HEK293T (cell line): Measurements from ENCODE around the gene FOXB1.
A peak's percentile ranks its signal among the peaks of the same experiment; 100 is the strongest.

Experiments used
- CTCF ChIA-PET: fragments of 350-600 bp; formaldehyde crosslinking; extraction: SDS; loops from one replicate; lab custom pipeline; 2021; ENCODE audit warnings: antibody characterized with exemption, inconsistent platforms; lab: Yijun Ruan, JAX
- POLR2A ChIA-PET: fragments of 350-600 bp; formaldehyde crosslinking; extraction: SDS; loops from one replicate; lab custom pipeline; 2020; ENCODE audit warnings: antibody characterized with exemption, inconsistent platforms; lab: Yijun Ruan, JAX
- DNase-seq: peaks from one replicate; pipeline ENCODE4 v3.0.0; 2012; ENCODE audit warnings: mixed read lengths; ENCODE audit errors: extremely low spot score
- BHLHE40 ChIP-seq: fragments of 450-650 bp; IDR thresholded peaks from 2 replicates; pipeline ENCODE4 v1.6.1; 2016; ENCODE audit warnings: mild to moderate bottlenecking, moderate library complexity, borderline replicate concordance
- CTBP1 ChIP-seq: fragments of 450-650 bp; IDR thresholded peaks from 2 replicates; pipeline ENCODE4 v1.6.1; 2016; ENCODE audit warnings: borderline replicate concordance
- ELF4 ChIP-seq: fragments of 450-650 bp; IDR thresholded peaks from 2 replicates; pipeline ENCODE4 v1.6.1; 2017; ENCODE audit warnings: antibody characterized with exemption
- FOXA1 ChIP-seq: fragments of 450-650 bp; IDR thresholded peaks from 2 replicates; pipeline ENCODE4 v1.6.1; 2016; ENCODE audit warnings: mild to moderate bottlenecking
- FOXK2 ChIP-seq: fragments of 450-650 bp; IDR thresholded peaks from 2 replicates; pipeline ENCODE4 v1.6.1; 2016; ENCODE audit warnings: mild to moderate bottlenecking
- FOXM1 ChIP-seq: fragments of 450-650 bp; IDR thresholded peaks from 2 replicates; pipeline ENCODE4 v1.6.1; 2017; ENCODE audit warnings: mild to moderate bottlenecking, borderline replicate concordance
- HDGF ChIP-seq: fragments of 450-650 bp; IDR thresholded peaks from 2 replicates; pipeline ENCODE4 v1.6.1; 2017; ENCODE audit warnings: antibody characterized with exemption, borderline replicate concordance
- L3MBTL2 ChIP-seq: fragments of 450-650 bp; conservative IDR thresholded peaks from 2 replicates; pipeline ENCODE4 v1.6.1; 2016; ENCODE audit warnings: mild to moderate bottlenecking
- LEF1 ChIP-seq: fragments of 450-650 bp; IDR thresholded peaks from 2 replicates; pipeline ENCODE4 v1.6.1; 2017; ENCODE audit warnings: mild to moderate bottlenecking, borderline replicate concordance
- NFRKB ChIP-seq: fragments of 450-650 bp; IDR thresholded peaks from 2 replicates; pipeline ENCODE4 v1.6.1; 2016; ENCODE audit warnings: mild to moderate bottlenecking, moderate library complexity
- PKNOX1 ChIP-seq: fragments of 450-650 bp; IDR thresholded peaks from 2 replicates; pipeline ENCODE4 v1.6.1; 2016
- SP1 ChIP-seq: fragments of 450-650 bp; IDR thresholded peaks from 2 replicates; pipeline ENCODE4 v1.6.1; 2017
- SUZ12 ChIP-seq: fragments of 450-650 bp; IDR thresholded peaks from 2 replicates; pipeline ENCODE4 v1.6.1; 2016; ENCODE audit warnings: mild to moderate bottlenecking
- TARDBP ChIP-seq: fragments of 450-650 bp; IDR thresholded peaks from 2 replicates; pipeline ENCODE4 v1.6.1; 2016
- ZNF384 ChIP-seq: fragments of 450-650 bp; IDR thresholded peaks from 2 replicates; pipeline ENCODE4 v1.6.1; 2016

The FOXB1 gene

GRCh38 chr15:59997070-59997701 lies 6.9 kb upstream of the FOXB1 start:
- TF ChIP-seq BHLHE40 (no peak), TARDBP (no peak), FOXK2 (no peak), L3MBTL2 (peak; percentile 42; the same call in 1 of the 2 replicates), ELF4 (no peak)
- DNase-seq = peak; percentile 37
- POLR2A ChIA-PET = no interaction called here
- CTCF ChIA-PET = interaction anchor here (0.5 to 0.7 kb wide), 3 partner anchors 119 to 302 kb away, joined by 3 to 4 read pairs (median 3); no protein-coding TSS in a partner anchor

GRCh38 chr15:59998305-59998949 lies 5.7 kb upstream of the FOXB1 start:
- no peak for DNase-seq
- ChIA-PET CTCF (interaction anchor here (0.7 kb wide), 1 partner anchor 118 kb away, joined by 4 read pairs; no protein-coding TSS in a partner anchor), POLR2A (no interaction called here)
- no peak for TF ChIP-seq ZNF384
- no peak for TF ChIP-seq PKNOX1
- TF ChIP-seq CTBP1 = no peak
- TF ChIP-seq FOXM1 = no peak
- TF ChIP-seq SP1 = no peak
- no peak for TF ChIP-seq ELF4
- no peak for TF ChIP-seq TARDBP
- no peak for TF ChIP-seq NFRKB
- TF ChIP-seq SUZ12 = no peak
- no peak for TF ChIP-seq FOXK2
- no peak for TF ChIP-seq L3MBTL2
- TF ChIP-seq FOXA1 = no peak

GRCh38 chr15:59998950-59999611 lies 5.0 kb upstream of the FOXB1 start:
- TF ChIP-seq PKNOX1 = no peak
- TF ChIP-seq FOXA1 = no peak
- TF ChIP-seq CTBP1 = no peak
- no peak for TF ChIP-seq ELF4
- TF ChIP-seq HDGF = no peak
- no peak for TF ChIP-seq BHLHE40
- TF ChIP-seq FOXK2 = no peak
- no peak for TF ChIP-seq ZNF384
- ChIA-PET POLR2A (no interaction called here), CTCF (no interaction called here)
- DNase-seq = no peak

GRCh38 chr15:59999612-60000112 lies 4.4 kb upstream of the FOXB1 start:
- TF ChIP-seq FOXK2 = no peak
- no peak for TF ChIP-seq L3MBTL2
- no peak for TF ChIP-seq TARDBP
- no peak for TF ChIP-seq LEF1
- no peak for DNase-seq
- ChIA-PET POLR2A (no interaction called here), CTCF (no interaction called here)

- CTCF ChIA-PET = no interaction called here
- peak; percentile 40; the same call in 1 of the 2 replicates for TF ChIP-seq PKNOX1
- TF ChIP-seq HDGF = no peak
- POLR2A ChIA-PET = no interaction called here
- DNase-seq = no peak
Observed at GRCh38 chr15:60000113-60000823, 3.8 kb upstream of the FOXB1 start.

GRCh38 chr15:60000824-60001609 lies 3.1 kb upstream of the FOXB1 start:
- ChIA-PET POLR2A (interaction anchor here (1.0 to 1.4 kb wide), 2 partner anchors 10 to 70 kb away, joined by 3 to 4 read pairs; no protein-coding TSS in a partner anchor), CTCF (no interaction called here)
- no peak for DNase-seq
- no peak for TF ChIP-seq NFRKB
- TF ChIP-seq FOXK2 = no peak
- TF ChIP-seq PKNOX1 = peak; percentile 61
